IPS-20b (cell line): ENCODE measurements around the gene MAST4.
A peak's percentile ranks its signal among the peaks of the same experiment; 100 is the strongest.

Experiments used
- H3K27ac ChIP-seq: one replicate; pipeline ENCODE4 v1.5.1; 2013; ENCODE audit warnings: low read length
- H3K27me3 ChIP-seq: 2 replicates; pipeline ENCODE4 v1.6.1; 2013; ENCODE audit warnings: mild to moderate bottlenecking, low read length, inconsistent platforms; ENCODE audit not compliant: insufficient read depth
- H3K36me3 ChIP-seq: 2 replicates; pipeline ENCODE4 v1.6.1; 2013; ENCODE audit warnings: low read depth, mild to moderate bottlenecking, inconsistent platforms, low read length, moderate library complexity; ENCODE audit not compliant: insufficient read depth
- H3K4me1 ChIP-seq: 2 replicates; pipeline ENCODE4 v1.6.1; 2013; ENCODE audit warnings: mild to moderate bottlenecking, control low read depth, inconsistent platforms, low read length, moderate library complexity; ENCODE audit not compliant: insufficient read depth
- H3K4me3 ChIP-seq: 2 replicates; pipeline ENCODE4 v1.5.1; 2013; ENCODE audit warnings: mild to moderate bottlenecking, low read length, inconsistent platforms
- H3K9ac ChIP-seq: 2 replicates; pipeline ENCODE4 v1.6.1; 2013; ENCODE audit warnings: low read depth, mild to moderate bottlenecking, inconsistent platforms, low read length, moderate library complexity
- H3K9me3 ChIP-seq: 2 replicates; pipeline ENCODE4 v1.6.1; 2013; ENCODE audit warnings: mild to moderate bottlenecking, low read depth, low read length, inconsistent platforms; ENCODE audit not compliant: insufficient read depth

The MAST4 gene

DNA sequence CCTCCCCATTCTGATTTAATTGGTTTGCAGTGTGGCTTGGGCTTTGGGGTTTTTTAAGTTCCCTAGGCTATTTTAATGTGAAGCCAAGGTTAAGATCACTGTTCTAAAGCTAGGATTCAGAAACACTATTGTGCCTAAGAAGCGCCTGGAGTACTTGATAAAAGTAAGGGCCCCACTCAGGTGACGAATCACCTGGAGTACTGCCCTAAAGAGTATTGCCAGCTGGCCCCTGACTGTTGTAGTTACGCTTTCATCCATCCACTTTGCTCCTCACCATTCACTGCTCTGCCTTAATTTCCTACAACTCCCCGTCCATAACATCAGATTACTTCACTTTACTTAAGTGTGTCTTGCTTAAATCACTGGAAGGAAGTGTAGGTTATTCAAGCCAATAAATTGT is 481.1 kb downstream of the MAST4 start:
- Histone ChIP-seq H3K36me3 (no peaks in the 10 kb centered on the region), H3K9me3 (no peaks in the 10 kb centered on the region), H3K27me3 (no peaks in the 10 kb centered on the region), H3K4me3 (no peak overlapping the region), H3K27ac (no peak overlapping the region), H3K9ac (no peak overlapping the region), H3K4me1 (no peaks in the 10 kb centered on the region)

DNA sequence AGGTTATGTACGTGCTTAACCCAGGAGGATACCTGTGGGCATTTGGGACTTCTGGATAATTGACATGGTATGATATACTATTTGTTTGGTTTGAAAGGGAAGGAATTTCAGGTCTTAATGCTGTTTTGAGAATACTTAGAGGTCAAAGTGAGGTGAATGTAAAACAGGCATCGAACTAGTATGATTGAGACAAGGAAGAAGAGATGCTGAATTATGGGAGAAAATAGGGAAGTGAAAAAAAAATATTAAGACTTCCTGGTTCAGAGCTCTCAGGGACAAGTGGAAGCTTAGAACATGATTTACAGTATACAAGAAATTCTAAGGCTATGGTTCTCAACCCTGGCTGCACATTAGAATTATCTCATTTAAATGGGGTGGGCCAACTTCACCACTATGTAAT is 485.1 kb downstream of the MAST4 start:
- no peaks in the 10 kb centered on the region for H3K36me3 ChIP-seq
- no peaks in the 10 kb centered on the region for H3K4me1 ChIP-seq
- H3K27me3 ChIP-seq: no peaks in the 10 kb centered on the region
- H3K4me3 ChIP-seq: no peak overlapping the region
- H3K9ac ChIP-seq: no peak overlapping the region
- no peak overlapping the region for H3K27ac ChIP-seq
- H3K9me3 ChIP-seq: no peaks in the 10 kb centered on the region

DNA sequence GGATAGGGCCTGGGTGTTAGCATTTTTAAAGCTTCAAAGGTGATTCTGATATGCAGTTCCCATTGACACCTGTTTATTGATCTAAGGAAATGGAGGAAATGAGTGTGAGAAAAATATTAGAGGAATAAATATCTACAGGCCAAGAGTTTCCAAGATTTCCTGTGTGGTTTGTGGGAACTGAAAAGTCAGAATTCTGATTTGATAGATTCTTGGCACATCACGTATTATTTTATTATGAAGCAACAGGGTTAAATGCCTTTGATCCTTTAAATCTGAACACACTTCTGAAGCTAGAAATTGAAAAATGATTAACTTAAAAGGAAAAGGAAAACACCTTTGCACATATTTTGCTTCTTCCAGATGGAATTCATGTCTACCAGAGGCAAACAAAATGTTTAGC is 486.7 kb downstream of the MAST4 start:
- H3K27me3 ChIP-seq: no peaks in the 10 kb centered on the region
- no peaks in the 10 kb centered on the region for H3K36me3 ChIP-seq
- H3K27ac ChIP-seq: no peak overlapping the region
- H3K9me3 ChIP-seq: no peaks in the 10 kb centered on the region
- no peak overlapping the region for H3K4me3 ChIP-seq
- H3K9ac ChIP-seq: no peak overlapping the region
- H3K4me1 ChIP-seq: no peaks in the 10 kb centered on the region

DNA sequence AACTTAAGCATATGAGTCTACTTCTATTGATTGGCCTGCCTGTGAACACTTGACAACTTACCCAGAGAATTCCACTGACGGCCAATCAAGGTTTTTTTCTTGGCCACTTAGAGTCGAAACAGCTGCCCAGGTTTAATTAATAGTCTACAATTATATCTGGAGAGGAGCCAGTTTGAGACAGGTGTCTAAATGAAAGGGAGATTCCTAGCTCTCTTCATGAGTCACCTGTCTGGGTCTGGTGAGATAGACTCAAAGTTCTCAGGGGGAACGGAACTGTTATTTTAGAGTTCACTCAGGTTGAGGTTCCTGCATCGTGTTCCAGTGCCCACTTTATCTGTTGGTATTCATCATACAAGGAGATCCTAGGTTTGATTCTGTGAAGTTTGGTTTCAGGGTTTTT is 489.4 kb downstream of the MAST4 start:
- Histone ChIP-seq H3K9ac (no peak overlapping the region), H3K36me3 (no peaks in the 10 kb centered on the region), H3K4me1 (no peaks in the 10 kb centered on the region; the same call in 1 of the 2 replicates), H3K27ac (no peak overlapping the region), H3K9me3 (no peaks in the 10 kb centered on the region), H3K27me3 (no peaks in the 10 kb centered on the region), H3K4me3 (no peak overlapping the region)

DNA sequence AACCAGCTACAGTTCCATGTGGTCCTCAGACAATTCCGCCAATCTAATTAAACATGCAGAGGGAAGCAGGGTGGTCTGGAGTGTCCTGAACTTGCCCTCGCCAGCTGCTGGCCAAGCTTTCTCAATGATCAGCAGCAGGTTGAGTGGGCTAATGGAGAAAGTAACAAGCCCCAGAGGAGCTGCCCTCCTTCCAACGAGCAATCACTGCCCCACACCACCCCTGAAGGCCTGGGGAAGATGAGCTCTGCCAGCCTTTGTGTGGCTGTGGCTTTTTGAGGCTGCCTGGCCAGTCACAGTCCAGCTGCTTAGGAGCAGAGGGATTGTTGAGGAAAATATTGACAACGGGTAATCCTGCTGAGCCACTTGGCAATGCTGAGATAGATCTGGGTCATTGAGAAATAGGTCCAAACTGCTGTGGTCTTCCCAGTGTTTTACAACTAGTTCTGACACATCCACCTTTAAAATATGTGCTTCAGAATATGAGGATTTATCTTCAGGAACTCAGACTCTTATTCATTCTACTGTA is 493.1 kb downstream of the MAST4 start:
- no peak overlapping the region for H3K27ac ChIP-seq

DNA sequence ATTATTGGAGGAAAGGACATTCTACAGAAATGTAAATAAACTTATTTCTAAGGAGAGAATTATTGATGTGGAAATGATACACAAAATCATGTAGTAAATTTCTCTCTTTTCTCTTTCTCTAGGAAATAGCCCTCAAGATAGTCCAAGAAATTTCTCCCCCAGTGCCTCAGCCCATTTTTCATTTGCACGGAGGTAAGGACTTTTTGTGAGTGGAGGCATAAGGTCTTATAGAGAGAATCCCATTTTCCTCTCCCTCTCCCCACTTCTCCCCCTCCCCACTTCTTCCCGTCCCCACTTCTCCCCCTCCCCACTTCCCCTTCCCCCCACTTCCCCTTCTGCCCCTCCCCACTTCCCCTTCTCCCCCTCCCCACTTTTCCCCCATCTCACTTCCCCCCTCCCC is 493.8 kb downstream of the MAST4 start:
- H3K36me3 ChIP-seq: no peaks in the 10 kb centered on the region
- H3K9ac ChIP-seq: no peak overlapping the region
- H3K27ac ChIP-seq: no peak overlapping the region
- no peaks in the 10 kb centered on the region for H3K9me3 ChIP-seq
- H3K4me1 ChIP-seq: peaks cover 25% of the 10 kb centered on the region
- no peaks in the 10 kb centered on the region for H3K27me3 ChIP-seq
- no peak overlapping the region for H3K4me3 ChIP-seq

More for the DNA sequence above, 493.1 kb downstream of the MAST4 start:
- H3K9ac ChIP-seq: no peak overlapping the region
- no peak overlapping the region for H3K4me3 ChIP-seq
- H3K9me3 ChIP-seq: no peaks in the 10 kb centered on the region
- H3K4me1 ChIP-seq: peaks cover 17% of the 10 kb centered on the region
- no peaks in the 10 kb centered on the region for H3K27me3 ChIP-seq
- H3K36me3 ChIP-seq: no peaks in the 10 kb centered on the region

DNA sequence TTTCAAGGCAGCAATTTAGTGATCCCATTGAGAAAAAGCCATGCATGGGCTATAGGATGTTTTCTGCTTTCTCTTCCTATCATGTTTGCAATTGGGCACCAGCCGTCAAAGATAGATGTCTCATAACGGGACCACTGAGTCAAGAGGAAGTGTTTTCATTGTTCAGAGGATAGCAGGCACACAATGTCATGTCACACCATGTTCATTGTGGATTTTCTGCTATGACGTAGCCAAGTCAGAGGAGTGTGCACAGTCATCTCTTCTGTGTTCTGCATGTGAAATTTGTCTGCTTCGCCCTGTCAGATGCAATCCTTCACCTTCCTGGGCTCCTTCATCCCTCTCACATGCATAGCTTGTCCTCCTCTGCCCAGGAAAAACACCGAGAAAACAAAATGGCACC is 494.4 kb downstream of the MAST4 start:
- no peak overlapping the region for H3K9ac ChIP-seq
- H3K27me3 ChIP-seq: no peaks in the 10 kb centered on the region
- no peak overlapping the region for H3K27ac ChIP-seq
- peaks cover 30% of the 10 kb centered on the region for H3K4me1 ChIP-seq
- H3K9me3 ChIP-seq: no peaks in the 10 kb centered on the region
- H3K4me3 ChIP-seq: no peak overlapping the region
- no peaks in the 10 kb centered on the region for H3K36me3 ChIP-seq

DNA sequence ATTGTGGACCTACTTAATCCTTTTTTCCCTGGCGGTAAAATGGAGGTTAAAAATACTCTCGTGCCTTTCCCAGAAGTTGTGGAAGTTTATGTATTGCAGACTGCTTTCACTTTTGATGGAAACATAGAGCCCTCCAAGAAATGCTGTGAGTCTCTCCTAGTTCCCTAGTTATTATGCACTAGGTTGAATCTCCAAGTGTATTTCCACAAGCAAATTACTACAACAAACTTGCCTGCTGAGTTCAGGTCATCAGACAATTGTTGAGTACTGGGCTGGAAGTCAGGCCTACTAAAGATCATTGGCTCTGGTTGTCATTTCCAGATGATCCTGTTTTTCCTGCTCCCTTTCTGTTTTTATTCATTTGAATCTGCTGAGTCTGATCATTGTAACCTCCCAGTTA is 496.3 kb downstream of the MAST4 start:
- H3K4me3 ChIP-seq: no peak overlapping the region
- H3K4me1 ChIP-seq: peaks cover 33% of the 10 kb centered on the region
- no peak overlapping the region for H3K27ac ChIP-seq
- H3K9me3 ChIP-seq: no peaks in the 10 kb centered on the region
- no peaks in the 10 kb centered on the region for H3K36me3 ChIP-seq
- no peak overlapping the region for H3K9ac ChIP-seq
- no peaks in the 10 kb centered on the region for H3K27me3 ChIP-seq

DNA sequence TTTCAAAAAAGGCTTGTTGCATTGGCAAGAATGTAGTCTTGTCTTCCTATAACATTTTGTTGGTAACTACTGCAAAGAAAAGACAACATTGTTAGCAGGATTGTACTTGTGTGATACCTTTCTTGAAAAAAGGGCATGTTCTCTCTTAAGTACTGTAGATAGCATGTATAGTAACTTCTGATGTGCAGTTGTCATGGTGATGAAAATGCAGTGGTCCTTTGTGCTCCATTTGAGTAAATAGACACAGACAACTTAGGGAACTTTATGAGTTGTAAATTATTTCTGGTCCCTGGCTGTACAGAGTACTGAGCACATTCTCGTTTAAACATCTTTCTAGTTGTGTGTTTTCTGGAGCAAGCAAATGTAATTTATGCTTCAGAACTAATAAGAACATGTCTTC is 497.1 kb downstream of the MAST4 start:
- Histone ChIP-seq H3K27ac (no peak overlapping the region), H3K9ac (no peak overlapping the region), H3K4me1 (peaks cover 33% of the 10 kb centered on the region), H3K9me3 (no peaks in the 10 kb centered on the region), H3K27me3 (no peaks in the 10 kb centered on the region), H3K4me3 (no peak overlapping the region), H3K36me3 (no peaks in the 10 kb centered on the region)

DNA sequence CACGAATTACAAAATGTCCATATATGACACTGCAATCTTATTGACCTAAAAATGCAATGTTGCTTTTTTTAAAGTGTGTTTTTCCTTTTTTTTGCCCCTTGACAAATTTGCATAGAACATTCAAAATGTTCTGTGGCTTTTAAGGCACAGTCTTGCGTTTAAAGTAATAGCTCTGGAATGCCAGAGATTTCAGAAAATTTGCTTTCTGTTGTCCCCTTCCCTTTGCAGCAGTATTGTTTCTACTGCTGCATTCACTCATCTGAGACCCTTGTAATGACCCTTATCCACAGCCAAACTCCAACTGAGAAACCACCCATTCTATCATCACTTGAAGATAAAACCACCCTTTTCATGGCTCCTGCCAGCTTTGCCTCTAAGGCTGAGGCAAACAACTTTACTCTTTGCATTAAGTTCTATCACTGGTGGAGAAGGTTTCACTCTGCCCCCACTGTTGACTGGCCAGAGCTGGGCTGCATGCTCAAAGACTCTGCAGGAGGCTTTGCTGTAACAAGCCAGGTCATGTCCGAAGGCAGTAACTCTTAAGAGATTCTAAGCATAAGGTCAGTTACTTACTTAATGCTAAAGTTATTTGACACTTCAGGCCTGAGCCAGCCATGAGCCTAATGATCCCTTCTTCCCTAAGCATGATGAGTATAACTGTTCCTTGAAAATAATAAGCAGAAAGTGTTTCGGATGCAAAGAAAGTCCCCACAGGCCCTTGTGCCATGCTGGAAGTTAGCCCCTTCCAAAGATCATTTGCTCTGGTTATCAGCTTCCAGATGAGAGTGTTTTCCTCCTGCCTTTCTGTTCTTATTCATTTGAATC is 498.5 kb downstream of the MAST4 start:
- no peak overlapping the region; the same call in 1 of the 2 replicates for H3K4me3 ChIP-seq
- peak overlapping the region; percentile 61 for H3K27ac ChIP-seq
- peaks cover 33% of the 10 kb centered on the region for H3K4me1 ChIP-seq
- no peaks in the 10 kb centered on the region for H3K9me3 ChIP-seq
- H3K27me3 ChIP-seq: no peaks in the 10 kb centered on the region
- H3K9ac ChIP-seq: no peak overlapping the region
- H3K36me3 ChIP-seq: no peaks in the 10 kb centered on the region

DNA sequence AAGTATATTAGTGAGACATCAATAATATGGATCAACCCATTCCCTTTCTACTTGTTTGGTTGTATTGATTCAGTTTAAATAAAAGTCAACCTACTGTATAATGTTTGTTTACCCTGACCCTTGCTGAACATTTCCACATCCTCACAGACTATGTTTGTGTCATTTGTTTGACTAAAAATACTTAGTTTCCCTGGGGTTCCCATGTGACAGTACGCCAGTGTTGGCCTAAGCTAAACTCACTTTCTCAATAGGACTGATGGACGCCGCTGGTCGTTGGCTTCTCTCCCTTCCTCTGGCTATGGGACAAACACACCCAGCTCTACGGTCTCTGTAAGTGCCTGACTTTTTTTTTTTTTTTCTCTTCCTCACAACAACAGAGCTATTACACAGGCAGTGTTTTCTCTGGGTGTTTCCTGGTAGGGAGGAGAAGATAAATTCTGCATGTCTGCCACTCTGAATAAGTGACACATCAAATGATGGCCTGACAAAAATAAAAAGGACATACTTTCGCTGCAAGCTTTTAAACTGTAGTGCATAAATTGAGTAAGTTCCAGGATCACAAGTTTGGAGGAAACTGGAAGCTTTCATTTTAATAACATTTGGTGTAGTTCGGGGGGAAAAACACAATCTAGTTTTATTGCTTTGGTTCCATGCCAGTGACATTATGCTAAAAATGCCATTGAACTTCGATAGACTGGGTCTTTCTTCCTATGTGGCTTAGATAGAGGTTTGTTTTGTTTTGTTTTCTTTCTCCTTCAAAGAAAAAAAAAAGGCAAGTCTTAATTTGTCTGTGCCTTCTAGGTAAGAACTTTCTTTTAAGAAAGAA is 499.4 kb downstream of the MAST4 start:
- Histone ChIP-seq H3K27ac (peak overlapping the region; percentile 61), H3K4me3 (no peak overlapping the region)

DNA sequence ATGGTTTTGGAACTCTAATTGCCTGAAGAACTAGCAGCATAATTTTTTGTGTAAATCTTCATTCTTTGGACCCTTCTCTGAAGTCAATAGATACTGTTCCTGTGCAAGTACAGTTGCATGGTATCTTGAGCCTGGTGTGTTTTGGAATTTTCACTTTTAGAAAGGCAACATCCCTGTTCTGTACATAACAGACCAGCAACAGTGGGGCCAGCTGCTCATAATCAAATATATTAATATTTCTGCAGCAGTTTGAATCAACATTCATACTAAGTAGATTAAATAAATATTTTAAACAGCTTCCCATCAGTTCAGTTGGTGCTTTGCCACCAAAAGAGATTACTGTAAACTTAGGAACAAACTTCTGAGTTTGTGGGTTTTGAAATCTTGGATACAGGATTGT is 502.5 kb downstream of the MAST4 start:
- no peak overlapping the region for H3K9ac ChIP-seq
- H3K36me3 ChIP-seq: no peaks in the 10 kb centered on the region
- H3K4me3 ChIP-seq: no peak overlapping the region

More for the DNA sequence above, 499.4 kb downstream of the MAST4 start:
- Histone ChIP-seq H3K27me3 (no peaks in the 10 kb centered on the region), H3K4me1 (peaks cover 33% of the 10 kb centered on the region), H3K36me3 (no peaks in the 10 kb centered on the region), H3K9me3 (no peaks in the 10 kb centered on the region), H3K9ac (no peak overlapping the region)

More for the DNA sequence above, 502.5 kb downstream of the MAST4 start:
- H3K4me1 ChIP-seq: peaks cover 20% of the 10 kb centered on the region
- no peak overlapping the region for H3K27ac ChIP-seq
- H3K9me3 ChIP-seq: no peaks in the 10 kb centered on the region
- no peaks in the 10 kb centered on the region for H3K27me3 ChIP-seq
